GM18870 (cell line): Measurements from ENCODE around the gene CHST3.
"Not testable (repeated sequence)": the region's sequence is repeated elsewhere in the genome, so short reads cannot be mapped to it uniquely, and the experiment has no call there.

Experiments
- ATAC-seq: cut with Tn5 transposase; IDR thresholded peaks from one replicate; pipeline ENCODE4 v1.9.1; 2021; ENCODE audit warnings: moderate library complexity; ENCODE audit not compliant: unreplicated experiment

The CHST3 gene

DNA sequence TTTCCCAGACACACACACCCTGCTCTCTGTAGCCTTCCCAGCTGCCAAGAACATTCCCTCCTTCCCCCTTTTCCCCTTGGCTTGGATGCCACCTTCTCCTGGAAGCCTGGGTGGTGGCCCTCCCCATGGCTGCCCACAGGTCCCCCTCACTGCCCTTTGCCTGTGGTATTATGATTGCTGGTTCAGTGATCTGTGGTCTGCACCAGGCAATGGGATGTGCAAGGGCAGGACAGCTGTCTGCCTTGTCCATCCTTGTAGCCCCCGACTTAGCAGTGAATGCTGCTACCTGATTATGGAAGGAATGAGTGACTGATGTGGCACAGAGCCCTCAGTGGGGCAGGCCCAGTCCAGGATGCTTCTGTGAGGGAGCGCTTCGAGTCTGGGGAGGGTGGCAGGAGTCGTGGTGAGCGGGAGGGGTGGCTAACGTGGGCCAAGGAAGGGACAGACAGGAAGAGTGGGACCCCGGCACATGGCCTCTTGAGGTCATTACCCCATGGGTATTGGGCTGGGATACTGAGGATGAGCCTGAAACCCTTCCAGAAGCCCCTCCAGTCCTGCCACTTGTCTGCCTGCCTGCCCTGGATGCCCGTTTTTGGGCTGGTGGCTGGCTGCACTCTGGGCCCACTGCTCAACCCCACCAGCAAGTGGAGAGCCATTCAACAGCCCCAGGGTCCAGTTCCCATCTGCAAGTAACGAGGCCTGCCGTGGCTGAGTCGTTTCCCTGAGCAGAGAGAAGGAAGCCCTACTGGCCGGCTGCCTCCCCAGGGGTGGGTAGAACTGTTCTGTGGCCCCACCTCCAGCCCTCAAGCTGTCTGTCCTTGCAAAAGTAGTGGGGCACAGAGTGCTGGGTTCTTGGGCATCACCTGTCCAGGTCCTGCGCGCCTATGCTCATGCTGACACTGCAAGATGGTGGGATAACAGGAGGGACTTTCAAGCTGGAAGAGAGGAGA, 8.8 kb downstream of the CHST3 start:
- no peak for ATAC-seq

DNA sequence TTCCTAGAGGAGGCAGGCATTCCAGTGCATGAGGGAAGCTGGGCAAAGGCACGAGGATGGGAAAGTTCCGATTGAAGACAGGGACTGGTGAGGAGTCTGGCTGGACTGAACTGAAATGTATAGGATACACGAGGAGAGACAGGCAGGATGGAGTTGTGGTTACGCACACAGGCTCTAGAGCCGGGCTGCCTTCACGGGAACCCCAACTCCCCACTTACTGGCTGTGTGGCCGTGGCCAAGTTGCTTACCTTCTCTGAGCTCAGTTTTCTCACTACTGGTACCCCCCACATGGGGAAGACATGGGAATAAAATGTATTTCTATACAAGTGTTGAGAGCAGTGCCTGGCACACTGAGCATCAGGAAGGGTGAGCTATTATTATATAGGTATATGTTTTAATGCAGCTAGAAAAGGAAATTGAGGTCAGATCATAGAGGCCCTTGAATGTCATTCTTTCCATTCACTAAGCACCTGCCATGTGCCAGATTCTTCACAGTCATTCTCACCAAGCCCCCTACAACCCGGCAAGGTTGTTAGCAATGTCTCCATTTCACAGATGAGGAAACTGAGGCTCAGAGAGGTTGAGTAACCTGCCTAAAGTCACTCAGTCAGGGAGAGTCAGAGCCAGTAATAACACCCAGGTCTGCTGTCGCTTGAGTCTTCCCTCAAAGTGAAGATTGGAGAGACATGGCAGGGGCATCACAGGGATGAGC, 9.7 kb downstream of the CHST3 start:
- ATAC-seq, result no peak

DNA sequence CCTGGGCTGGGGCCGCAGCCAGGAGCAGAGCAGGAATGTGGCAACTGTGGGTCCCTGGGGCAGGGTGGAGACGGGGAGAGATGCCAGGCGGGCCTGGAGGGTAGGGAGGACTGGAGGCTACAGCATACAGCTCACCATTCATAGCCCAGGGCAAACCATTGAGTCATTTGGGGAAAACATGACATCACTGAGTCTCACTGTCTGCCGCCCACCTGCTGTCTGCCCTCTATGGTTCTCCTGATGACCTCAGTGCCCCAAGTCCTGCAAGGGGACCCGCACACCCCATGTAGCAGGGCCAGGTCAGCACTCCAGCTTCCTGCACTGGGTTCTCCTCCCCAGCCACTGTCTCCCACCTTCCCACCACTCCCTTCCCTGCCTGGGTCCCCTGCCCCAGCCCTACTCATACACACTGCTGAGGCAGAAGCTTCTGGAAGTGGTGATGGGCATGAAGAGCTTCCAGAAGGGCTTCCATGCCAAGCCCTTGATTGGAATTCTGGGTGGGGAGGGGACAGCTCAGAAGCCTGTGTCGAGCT, 10.4 kb downstream of the CHST3 start:
- ATAC-seq, result no peak

DNA sequence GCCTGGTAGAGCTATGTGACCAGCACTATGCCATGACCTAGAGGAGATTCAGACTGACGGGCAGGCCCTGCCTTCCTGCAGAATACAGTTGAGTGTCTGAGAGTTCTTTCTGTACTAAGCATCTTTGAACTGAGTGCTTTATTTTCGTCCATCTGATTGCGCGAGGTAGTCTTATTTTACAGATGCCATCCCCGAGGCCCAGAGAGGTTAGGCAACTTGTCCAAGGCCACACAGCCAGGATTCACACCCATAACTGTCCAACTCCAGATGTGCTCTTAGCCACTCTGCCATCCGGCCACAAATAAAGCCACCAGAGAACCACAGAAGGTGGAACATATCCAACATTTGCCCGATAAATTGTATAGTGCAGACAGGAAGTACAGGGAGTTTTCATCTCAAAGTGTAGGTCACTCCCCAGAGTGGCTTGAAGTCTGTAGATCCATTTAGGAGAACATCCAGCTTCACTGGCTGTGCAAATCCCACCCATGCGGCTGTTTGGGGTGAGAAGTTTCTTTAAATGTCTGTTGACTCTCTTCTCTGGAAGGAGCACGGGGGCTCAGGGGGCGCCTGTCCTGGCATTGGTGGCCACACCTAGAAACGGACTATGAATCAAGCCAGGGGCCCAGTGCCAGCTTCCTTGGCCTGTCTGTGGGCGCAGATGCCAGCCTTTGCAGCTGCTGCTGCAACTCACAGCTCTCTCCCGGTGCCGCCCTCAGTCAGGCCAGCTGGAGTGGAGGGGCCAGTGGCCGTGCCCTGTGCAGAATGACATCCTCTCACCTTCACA, 11.1 kb downstream of the CHST3 start:
- no peak for ATAC-seq

DNA sequence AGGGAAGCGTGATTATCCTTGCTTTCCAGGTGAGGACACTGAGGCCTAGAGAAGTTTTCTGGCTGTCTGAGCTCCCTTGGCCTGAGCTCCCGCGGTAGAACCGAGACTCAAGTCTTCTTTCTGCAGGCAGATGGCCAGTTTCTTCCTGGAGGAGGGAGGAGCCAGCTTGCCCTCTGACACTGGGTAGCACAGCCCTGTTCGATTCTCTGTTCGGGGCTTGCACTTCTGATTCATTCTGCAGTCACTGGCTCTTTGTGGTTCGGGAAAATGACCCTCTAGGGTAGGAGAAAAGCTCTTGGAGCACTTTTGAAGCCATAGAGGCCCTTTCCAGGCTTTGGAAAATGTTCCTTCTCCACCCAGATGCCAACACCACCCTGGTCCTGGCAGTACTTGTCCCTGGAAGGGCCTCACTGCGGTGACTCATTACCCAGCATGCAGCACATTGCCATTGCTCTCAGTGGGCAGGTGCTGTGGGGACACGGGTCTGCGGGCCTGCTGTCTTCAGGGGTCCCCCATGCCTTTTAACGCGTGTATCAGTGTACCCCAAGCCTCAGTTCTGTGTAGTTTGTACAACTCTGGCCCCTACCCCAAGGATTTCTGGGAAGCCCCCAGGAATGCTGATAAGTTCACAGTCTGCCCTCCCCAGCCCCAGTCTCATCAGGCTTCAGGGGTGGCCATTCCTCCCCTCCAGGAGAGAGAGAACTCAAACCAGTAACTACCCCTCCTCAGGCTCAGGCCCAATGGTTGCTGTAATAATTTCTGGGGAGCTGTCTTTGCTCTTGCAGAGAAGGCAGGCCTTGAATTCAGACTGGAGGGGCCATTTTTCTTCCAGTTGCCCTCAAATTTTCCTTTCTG, 11.9 kb downstream of the CHST3 start:
- ATAC-seq, result no peak

DNA sequence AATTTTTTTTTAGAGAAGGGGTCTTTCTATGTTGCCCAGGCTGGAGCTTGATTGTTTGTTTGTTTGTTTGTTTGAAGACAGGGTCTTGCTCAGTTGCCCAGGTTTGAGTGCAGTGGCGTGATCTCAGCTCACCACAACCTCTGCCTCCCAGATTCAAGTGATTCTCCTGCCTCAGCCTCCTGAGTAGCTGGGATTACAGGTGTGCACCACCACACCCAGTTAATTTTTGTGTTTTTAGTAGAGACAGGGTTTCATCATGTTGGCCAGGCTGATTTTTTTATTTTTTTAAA, 13.4 kb downstream of the CHST3 start:
- not testable (repeated sequence) for ATAC-seq

DNA sequence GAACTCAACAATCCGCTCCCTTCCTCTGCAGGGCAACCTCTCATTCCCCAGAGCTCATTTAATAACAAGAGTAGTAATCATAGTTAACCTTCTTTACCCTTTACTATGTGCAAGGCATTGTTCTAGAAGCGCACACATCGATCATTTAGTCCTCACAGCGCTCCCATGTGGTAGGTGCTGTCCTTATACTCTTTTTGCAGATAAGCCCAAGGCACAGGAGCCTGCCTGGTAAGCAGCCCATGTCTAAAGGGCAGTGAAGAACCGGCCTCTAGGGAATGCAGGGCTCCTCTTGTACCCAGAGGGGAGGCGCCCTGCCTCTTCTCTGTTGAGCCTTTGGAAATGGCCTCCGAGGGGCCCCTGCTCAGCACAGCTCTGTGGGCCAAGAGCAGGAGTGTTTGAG, 14.3 kb downstream of the CHST3 start:
- ATAC-seq, result no peak

DNA sequence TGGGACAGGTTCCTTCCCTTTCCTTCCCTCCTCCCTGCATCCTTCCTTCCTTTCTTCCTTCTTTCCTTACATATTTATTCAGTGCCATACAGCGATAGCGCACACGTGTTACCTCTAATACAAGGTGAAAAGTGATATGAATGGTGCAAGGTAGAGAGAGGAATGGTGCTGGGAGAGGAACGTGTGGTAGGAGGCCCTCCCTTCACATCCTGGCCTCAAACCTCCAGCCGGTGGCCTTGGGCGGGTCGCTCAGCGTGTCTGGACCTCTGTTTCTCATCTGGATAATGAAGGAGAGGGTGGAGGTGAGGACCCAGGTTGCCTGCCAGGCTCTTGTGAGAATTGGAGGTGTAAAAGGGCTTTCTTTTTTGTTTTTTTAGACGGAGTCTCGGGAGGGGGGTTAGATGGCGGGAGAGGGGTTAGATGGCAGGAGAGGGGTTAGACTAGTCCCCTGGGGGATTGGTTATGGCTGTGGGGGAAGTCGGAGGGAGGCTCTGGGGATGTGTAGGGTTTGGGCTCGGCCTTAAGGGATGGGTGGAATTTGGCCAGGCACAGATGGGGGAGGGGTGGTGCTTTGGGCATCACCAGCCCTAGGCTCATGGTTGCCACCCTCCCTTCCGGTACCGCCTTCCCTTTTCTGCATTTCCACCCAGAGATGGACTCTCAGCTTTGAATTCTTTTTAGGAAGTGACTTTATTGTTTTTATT, 14.9 kb downstream of the CHST3 start:
- ATAC-seq, result no peak

DNA sequence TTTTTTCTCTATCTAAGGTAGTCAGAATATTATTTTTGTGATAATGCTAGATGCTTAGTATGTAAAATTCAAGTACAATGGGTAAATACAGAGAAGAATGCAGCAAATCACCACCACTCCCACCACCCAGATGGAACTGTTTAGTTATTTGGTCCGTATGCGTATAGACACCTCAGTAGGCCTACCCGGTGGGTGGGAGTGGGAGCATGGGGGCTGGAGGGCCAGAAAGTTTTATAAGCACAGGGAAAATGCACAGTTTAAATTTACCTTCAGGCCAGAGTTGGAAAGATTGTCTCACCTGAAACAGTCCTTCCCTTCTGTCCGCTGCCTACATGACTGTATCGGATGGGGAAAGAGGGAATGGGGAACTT, 15.5 kb downstream of the CHST3 start:
- ATAC-seq, result no peak

DNA sequence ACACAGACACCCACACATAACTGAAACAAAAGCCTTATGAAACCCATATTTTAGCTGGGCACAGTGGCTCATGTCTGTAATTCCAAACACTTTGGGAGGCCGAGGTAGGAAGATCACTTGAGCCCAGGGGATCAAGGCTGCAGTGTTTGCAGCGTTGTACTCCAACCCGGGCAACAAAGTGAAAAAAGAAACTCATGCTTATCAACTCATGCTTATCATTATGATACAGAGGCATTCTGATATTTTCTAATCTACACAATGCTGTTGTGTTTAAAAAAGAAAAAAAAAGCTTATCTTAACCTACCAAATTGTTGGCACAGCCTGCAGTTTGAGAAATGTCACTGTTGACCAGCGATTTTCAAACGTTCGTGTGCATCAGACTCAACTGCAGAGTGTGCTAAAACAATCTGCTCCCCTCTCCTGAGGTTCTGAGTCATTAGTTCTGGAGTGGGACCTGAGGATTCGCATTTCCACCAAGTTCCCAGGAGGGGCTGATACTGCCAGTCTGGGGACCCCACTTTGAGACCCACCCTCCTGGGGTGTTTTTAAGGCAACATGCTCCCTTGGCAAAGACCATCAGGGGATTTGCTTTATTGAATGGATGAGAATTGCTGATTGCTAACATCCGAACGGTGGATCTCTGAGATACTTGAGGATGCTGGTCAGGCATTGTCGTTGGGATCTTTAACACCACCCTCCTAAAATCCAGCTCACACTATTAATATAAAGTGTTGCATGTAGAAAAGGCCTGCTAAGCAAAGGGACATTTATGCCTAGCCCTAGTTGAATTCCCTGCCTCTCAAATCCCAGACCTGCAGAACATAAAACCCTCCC, 16.2 kb downstream of the CHST3 start:
- no peak for ATAC-seq

DNA sequence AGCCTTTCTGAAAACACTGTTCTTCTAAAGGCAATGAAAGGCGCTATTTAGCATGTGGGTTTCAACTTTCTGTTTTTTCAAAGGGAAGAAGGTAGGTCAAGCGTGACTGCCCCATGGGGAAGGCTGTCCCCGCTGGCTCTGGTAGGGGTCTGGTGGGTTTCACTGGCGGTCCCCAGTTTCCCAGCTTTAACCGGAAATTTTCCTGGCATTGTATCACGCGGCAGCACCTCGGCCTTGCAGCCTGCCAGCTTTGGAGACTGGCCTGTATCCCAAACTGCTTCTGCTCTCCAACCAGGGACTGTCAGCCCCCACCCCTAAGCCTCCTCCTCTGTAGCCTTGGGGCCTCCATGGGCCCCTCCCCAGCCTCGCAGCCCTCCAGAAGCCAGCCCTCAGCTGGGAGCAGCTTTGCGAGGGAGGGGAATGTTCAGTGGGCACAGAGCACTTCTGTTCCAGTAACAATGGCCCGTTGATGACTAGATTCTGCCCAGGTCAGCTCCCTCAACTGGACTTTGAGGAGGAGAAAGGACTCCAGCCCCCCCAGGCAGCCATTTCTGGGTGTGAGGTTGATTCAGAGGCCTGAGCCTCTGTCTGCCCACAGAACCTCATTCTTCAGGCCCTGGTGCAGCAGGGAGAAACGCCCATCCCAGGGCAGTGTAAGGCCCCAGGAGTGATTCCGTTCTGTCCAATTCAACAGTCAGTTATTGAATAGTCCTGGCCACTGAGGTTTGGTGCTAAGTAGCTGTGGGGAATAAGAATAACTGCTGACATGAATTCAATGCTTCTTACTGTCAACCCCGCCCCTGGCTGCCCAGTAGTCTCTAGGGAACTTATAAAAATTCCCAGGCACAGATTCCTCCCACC, 17.1 kb downstream of the CHST3 start:
- ATAC-seq, result no peak

DNA sequence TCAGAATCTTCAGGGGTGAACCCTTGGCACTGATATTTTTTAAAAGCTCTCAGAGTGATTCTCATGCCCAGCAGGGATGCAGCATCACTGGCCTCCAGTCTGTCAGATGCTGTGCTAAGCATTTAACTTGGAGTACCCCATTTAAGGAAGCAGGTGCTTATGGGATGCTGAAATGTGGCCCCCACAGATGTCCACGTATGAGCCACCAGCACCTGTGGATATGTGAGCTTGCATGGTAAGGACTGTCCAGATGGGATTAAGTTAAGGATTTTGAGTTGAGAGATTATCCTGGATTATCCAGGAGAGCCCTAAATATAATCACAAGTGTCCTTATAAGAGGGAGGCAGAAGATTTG, 17.7 kb downstream of the CHST3 start:
- ATAC-seq, result no peak

DNA sequence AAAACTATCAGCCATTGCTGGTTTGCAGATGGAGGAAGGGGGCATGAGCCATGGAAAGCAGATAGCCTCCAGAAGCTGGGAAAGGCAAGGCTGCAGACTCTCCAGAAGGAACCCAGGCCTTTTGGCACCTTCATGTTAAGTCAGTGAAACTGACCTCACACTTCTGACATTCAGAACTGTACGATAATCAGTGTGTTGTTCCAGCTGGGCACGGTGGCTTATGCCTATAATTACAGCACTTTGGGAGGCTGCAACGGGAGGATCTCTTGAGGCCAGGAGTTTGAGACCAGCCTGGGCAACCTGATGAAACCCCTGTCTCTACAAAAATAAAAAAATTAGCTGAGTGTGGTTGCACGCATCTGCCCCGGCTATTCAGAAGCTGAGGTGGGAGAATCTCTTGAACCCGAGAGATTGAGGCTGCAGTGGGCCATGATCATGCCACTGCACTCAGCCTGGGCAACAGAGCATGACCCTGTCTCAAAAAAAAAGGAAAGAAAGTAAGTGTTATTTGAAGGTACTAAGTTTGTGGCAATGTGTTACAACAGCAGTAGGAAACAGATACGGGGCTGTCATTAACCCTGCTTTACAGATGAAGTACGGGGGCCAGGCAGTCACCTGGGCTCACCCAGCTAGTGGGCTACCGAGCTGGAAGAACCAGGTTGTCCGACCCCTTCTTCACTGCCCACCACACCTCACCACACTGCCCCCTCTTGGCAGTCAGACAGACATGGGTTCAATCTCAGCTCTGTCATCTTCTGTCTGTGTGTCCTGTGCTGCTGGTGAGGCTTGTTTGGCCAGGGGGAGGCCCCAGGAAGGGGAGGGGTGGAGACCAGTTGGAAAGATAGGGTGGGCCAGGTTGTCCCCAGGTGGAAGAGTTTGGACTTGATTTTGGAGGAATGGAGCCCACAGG, 18.3 kb downstream of the CHST3 start:
- no peak for ATAC-seq

DNA sequence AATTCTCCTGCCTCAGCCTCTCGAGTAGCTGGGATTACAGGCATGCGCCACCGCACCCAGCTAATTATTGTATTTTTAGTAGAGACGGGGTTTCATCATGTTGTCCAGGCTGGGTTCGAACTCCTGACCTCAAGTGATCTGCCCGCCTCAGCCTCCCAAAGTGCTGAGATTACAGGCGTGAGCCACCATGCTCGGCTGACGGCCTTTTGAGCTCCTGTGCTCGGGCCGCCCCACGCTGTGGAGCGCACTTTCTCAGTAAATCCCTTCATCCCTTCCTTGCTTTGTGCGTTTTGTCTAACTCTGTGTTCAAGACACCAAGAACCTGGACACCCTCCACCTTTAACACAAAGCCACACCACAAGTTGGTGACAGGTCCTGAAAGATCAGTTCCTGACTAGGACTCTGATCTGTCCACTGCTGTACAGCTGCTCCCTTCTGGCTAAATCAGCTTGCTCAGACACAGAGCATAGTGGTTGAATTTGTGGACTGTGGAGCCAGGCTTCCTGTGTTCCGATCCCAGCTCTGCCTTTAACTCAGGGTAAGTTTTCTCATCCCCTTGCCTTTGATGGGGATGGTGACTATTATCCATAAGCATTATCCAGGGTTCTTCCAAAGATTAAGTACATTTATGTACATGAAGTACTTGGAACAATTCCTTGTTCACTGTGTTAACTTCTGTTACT, 20.1 kb downstream of the CHST3 start:
- ATAC-seq, result no peak

DNA sequence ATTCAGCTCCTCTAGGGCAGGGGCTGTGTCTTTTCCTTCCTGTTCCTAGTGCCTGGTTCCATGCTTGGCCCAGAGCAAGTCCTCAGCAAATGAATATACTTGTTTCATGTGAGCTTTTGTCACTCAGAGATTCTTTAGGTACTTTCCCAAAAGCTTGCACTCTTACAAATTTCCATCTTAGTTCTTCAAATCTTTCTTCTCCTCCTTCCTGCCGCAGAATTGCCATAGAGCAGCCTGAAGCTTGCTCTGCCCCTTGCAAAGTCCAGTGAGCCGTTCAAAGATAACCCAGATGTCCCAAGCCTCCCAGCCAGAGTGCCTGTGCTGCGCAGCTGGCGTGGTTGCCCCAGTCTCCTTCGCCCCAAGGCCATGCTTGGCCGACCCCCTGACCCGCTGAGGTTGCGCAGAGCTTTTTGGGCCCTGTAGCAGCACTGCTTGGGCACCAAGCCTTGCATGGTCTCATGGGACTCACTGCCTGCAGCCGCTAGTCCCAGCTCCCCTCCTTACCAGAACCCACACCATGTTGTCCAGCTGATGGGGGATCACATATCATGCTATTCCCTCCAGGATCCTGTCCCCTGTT, 20.7 kb downstream of the CHST3 start:
- peak; percentile 40 for ATAC-seq

DNA sequence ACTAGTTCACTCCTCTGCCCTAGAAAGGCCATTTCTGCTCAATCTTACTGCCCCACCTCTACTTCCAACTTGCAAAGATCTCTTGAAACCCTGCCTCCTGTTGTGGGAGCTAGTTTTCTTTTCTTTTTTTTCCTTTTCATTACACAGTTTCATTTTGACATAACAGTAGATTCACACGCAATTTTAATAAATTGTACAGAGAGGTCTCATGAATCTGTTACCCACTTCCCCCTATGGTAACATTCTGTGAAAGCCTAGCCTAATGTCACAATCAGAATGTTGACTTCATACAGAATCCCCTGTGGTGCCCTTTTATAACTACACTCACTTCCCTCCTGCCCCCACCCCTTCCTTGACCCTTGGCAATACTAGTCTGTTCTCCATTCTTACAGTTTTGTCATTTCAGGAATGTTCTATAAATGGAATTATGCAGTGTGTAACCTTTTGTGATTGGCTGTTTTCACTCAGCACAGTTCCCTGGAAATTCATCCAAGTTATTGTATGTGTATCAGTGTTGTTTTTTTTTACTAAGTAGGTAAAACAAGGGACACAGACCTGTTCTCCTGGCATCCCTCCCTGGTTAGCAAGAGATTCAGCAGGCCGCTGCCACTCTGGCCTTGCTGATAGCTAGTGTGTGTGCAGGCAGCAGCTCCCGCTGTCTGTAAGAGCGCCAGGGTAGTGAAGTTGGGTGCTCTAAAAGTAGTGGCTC, 21.5 kb downstream of the CHST3 start:
- peak; percentile 42 for ATAC-seq
